Fibroblast of mammary gland (primary cell): ENCODE results near the gene WDR90.

Source experiments
- DNase-seq: peaks from one replicate; pipeline ENCODE4 v3.0.0-alpha.2; 2010; ENCODE audit warnings: low read depth
- H3K4me3 ChIP-seq: 2 replicates; pipeline ENCODE4 v1.5.1; 2011; ENCODE audit warnings: low read depth, mild to moderate bottlenecking, low read length, moderate library complexity; ENCODE audit not compliant: control insufficient read depth
- TF ChIP-seq, protein P1 (sequence below): conservative IDR thresholded peaks from 2 replicates; pipeline ENCODE4 v1.5.1; 2011; ENCODE audit warnings: low read depth, low read length, inconsistent platforms; ENCODE audit not compliant: control insufficient read depth, insufficient read depth

The WDR90 gene

GRCh38 chr16:681746-682427, 32.7 kb downstream of the WDR90 start:
- peak; percentile 66 for DNase-seq
- peak overlapping the region; percentile 77 for H3K4me3 ChIP-seq
- TF ChIP-seq, protein P1, sequence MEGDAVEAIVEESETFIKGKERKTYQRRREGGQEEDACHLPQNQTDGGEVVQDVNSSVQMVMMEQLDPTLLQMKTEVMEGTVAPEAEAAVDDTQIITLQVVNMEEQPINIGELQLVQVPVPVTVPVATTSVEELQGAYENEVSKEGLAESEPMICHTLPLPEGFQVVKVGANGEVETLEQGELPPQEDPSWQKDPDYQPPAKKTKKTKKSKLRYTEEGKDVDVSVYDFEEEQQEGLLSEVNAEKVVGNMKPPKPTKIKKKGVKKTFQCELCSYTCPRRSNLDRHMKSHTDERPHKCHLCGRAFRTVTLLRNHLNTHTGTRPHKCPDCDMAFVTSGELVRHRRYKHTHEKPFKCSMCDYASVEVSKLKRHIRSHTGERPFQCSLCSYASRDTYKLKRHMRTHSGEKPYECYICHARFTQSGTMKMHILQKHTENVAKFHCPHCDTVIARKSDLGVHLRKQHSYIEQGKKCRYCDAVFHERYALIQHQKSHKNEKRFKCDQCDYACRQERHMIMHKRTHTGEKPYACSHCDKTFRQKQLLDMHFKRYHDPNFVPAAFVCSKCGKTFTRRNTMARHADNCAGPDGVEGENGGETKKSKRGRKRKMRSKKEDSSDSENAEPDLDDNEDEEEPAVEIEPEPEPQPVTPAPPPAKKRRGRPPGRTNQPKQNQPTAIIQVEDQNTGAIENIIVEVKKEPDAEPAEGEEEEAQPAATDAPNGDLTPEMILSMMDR = no peak

- TF ChIP-seq, protein P1 = no peak
- DNase-seq = no peak
- peak overlapping the region; percentile 46 for H3K4me3 ChIP-seq
Measured at GRCh38 chr16:682493-683395, 33.6 kb downstream of the WDR90 start.

DNA sequence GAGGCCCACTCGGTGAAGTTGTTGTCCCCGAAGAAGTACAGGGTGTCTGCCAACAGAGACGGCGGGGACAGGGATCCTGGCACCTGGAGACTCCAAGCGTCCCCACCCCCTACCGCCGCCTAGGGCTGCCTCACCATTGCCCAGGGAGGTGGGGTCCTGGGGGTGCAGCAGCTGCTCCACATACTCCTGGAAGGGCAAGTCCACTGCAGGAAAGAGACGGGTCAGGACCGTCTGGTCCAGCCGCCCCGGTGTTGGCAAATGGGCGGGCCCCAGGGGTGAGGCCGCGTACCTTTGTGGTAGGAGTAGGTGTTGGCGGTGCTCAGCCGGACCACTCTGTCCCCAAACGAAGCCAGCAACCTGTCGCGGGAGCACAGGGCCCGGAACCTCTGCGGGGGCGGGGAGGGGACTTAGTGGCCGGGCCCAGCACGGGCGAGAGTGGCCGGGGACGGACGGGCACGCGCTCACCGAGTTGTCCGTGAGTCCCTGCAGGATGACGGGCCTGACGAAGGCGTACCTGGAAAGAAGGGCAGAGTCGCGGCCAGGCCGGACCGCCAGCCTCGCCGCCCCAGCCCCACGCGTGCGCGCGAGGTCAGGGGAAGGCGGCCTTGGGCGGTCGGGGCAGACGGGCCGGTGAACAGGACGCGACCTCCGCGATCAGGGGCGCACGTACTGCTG, 34.4 kb downstream of the WDR90 start:
- TF ChIP-seq, protein P1 = no peak
- DNase-seq = no peak
- peak overlapping the region; percentile 46 for H3K4me3 ChIP-seq

- DNase-seq = peak; percentile 91
- TF ChIP-seq, protein P1 = no peak
Measured at GRCh38 chr16:684071-684794, 35.1 kb downstream of the WDR90 start, which contains the start of gene JMJD8. TSS of gene JMJD8 (minus strand) at chr16:684334. CDS start at chr16:684319, 15 bp downstream.

GRCh38 chr16:684961-685696, 36.0 kb downstream of the WDR90 start:
- H3K4me3 ChIP-seq = no peak overlapping the region
- DNase-seq = no peak
- TF ChIP-seq, protein P1 = no peak

More at GRCh38 chr16:684071-684794, 35.1 kb downstream of the WDR90 start, which contains the start of gene JMJD8:
- H3K4me3 ChIP-seq = peak within 1 kb of the TSS; percentile 52

DNA sequence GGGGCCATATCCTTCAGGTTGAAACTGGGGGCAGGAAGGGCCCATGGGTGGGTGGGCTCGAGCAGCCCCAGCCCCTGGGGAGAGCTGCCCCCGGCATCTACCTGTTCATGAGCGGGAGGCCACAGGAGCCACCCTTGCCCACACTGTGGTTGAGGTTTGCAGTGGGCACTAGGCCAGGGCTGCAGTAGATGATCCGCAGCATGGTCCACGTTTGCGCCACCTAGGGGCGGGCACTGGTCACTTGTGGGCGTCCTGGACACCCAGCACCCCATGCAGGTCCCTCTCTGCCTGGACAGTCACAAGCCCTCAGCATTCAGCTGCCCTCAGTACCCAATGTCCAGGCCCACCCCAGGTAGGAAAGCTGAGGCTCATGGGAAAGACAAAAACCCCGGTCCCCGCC, 36.8 kb downstream of the WDR90 start:
- H3K4me3 ChIP-seq = no peak overlapping the region
- TF ChIP-seq, protein P1 = peak; percentile 57
- peak; percentile 54 for DNase-seq
